ENCODE measurements around the gene MED15.

DNA sequence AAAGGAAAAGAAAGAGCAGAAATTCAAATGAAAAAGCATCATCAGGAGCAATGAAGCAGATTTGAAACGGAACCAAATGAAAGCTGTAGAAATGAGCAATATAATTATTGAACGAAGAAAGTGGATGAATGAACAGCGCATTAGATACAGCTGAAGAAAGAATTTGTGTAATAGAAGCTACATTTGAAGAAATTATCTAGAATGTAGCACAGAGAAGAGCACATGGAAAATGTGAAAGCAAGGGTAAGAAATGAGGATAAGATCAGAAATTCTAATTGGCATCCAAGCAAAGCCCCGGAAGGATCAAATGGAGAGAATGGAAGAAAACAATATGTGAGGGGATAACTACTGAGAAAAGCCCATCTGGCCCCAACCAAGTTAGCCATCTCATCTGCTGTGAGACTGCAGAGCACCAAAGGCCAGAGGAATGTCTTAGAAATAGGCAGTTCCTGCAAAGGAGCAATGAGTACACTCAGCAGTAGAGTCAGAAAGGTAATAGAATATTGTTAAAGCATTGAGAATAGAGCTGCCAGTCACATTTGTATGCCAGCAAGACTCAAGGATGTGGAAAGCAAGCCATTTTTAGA, 51.9 kb downstream of the MED15 start:
- TF ChIP-seq, protein P1, sequence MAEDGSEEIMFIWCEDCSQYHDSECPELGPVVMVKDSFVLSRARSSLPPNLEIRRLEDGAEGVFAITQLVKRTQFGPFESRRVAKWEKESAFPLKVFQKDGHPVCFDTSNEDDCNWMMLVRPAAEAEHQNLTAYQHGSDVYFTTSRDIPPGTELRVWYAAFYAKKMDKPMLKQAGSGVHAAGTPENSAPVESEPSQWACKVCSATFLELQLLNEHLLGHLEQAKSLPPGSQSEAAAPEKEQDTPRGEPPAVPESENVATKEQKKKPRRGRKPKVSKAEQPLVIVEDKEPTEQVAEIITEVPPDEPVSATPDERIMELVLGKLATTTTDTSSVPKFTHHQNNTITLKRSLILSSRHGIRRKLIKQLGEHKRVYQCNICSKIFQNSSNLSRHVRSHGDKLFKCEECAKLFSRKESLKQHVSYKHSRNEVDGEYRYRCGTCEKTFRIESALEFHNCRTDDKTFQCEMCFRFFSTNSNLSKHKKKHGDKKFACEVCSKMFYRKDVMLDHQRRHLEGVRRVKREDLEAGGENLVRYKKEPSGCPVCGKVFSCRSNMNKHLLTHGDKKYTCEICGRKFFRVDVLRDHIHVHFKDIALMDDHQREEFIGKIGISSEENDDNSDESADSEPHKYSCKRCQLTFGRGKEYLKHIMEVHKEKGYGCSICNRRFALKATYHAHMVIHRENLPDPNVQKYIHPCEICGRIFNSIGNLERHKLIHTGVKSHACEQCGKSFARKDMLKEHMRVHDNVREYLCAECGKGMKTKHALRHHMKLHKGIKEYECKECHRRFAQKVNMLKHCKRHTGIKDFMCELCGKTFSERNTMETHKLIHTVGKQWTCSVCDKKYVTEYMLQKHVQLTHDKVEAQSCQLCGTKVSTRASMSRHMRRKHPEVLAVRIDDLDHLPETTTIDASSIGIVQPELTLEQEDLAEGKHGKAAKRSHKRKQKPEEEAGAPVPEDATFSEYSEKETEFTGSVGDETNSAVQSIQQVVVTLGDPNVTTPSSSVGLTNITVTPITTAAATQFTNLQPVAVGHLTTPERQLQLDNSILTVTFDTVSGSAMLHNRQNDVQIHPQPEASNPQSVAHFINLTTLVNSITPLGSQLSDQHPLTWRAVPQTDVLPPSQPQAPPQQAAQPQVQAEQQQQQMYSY (CRISPR knock-in tag; IDR thresholded peaks at IDR 0.05): no peak
- TF ChIP-seq EP300 (IDR thresholded peaks at IDR 0.05; ENCODE audit: borderline replicate concordance in 1 of 2, control insufficient read depth in 1 of 2, low read depth in 2 of 2, low read length in 2 of 2): no peak
- TF ChIP-seq MYC (IDR thresholded peaks at IDR 0.05; ENCODE audit: insufficient read depth, insufficient read length, insufficient replicate concordance, low read length, severe bottlenecking): no peak
- TF ChIP-seq, protein P2, sequence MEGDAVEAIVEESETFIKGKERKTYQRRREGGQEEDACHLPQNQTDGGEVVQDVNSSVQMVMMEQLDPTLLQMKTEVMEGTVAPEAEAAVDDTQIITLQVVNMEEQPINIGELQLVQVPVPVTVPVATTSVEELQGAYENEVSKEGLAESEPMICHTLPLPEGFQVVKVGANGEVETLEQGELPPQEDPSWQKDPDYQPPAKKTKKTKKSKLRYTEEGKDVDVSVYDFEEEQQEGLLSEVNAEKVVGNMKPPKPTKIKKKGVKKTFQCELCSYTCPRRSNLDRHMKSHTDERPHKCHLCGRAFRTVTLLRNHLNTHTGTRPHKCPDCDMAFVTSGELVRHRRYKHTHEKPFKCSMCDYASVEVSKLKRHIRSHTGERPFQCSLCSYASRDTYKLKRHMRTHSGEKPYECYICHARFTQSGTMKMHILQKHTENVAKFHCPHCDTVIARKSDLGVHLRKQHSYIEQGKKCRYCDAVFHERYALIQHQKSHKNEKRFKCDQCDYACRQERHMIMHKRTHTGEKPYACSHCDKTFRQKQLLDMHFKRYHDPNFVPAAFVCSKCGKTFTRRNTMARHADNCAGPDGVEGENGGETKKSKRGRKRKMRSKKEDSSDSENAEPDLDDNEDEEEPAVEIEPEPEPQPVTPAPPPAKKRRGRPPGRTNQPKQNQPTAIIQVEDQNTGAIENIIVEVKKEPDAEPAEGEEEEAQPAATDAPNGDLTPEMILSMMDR (IDR thresholded peaks at IDR 0.05 in 2 of 3, conservative IDR thresholded peaks at IDR 0.05 in 1 of 3; ENCODE audit: control insufficient read depth in 2 of 3, extremely low read depth in 1 of 3, insufficient read depth in 1 of 3, low read depth in 3 of 3, low read length in 3 of 3): no peak
- TF ChIP-seq, protein P3, sequence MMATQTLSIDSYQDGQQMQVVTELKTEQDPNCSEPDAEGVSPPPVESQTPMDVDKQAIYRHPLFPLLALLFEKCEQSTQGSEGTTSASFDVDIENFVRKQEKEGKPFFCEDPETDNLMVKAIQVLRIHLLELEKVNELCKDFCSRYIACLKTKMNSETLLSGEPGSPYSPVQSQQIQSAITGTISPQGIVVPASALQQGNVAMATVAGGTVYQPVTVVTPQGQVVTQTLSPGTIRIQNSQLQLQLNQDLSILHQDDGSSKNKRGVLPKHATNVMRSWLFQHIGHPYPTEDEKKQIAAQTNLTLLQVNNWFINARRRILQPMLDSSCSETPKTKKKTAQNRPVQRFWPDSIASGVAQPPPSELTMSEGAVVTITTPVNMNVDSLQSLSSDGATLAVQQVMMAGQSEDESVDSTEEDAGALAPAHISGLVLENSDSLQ (IDR thresholded peaks at IDR 0.05): no peak
- TF ChIP-seq SREBF2 (IDR thresholded peaks at IDR 0.05; ENCODE audit: low read length): no peak
- no peak for TF ChIP-seq POLR2A (IDR thresholded peaks at IDR 0.05; ENCODE audit: low read depth, low read length)
- TF ChIP-seq CHD1 (IDR thresholded peaks at IDR 0.05; ENCODE audit: low read depth, low read length): no peak
- TF ChIP-seq SIN3A (IDR thresholded peaks at IDR 0.05; ENCODE audit: low read depth, low read length): no peak

All from GM12878 (cell line).